Pancreas (tissue), 10 donors: ENCODE results near the gene TSSK2. TPM values are rescaled to one million over a fixed set of nuclear protein-coding genes. Genes with fewer than 3 reads are reported as not detected.
"Not testable (repeated sequence)": the region's sequence is repeated elsewhere in the genome, so short reads cannot be mapped to it uniquely, and the experiment has no call there.

ENCODE experiments used
- ATAC-seq, 4 donors: fragments of 200-7000 bp; cut with Tn5 transposase; one replicate each; pipeline versions ENCODE4 v1.8.0 to v1.9.1; 2020; ENCODE audit warnings: mild to moderate bottlenecking in 4 of 4, moderate library complexity in 4 of 4
- DNase-seq, 6 donors: peaks; one replicate each; pipeline ENCODE4 v3.0.0-alpha.2; 2020
- FAIRE-seq: peaks from 2 replicates; lab custom pipeline; 2012; peaks lifted over from hg19 to GRCh38; lab: Jason Lieb, UNC
- H3K27ac ChIP-seq, 4 donors: fragments of 200-600 bp; sonication (generic); 1 replicate in 3 of 4; 2 replicates in 1 of 4; pipeline versions ENCODE4 v1.5.0 to v1.8.0; 2020
- H3K27me3 ChIP-seq, 4 donors: fragments of 200-600 bp; one replicate each; pipeline ENCODE4 v1.8.0; 2021
- H3K36me3 ChIP-seq, 3 donors: fragments of 200-600 bp; sonication (generic) in 1 of 3; one replicate each; pipeline versions ENCODE4 v1.5.0 to v1.8.0; 2020 to 2021
- H3K4me1 ChIP-seq, 3 donors: fragments of 200-600 bp; one replicate each; pipeline ENCODE4 v1.8.0; 2021
- H3K4me3 ChIP-seq, 4 donors: fragments of 200-600 bp; sonication (generic) in 2 of 4; one replicate each; pipeline versions ENCODE4 v1.5.0 to v1.8.0; 2020 to 2021
- H3K9me3 ChIP-seq, 4 donors: fragments of 200-600 bp; one replicate each; pipeline ENCODE4 v1.8.0; 2021
- WGBS, 2 donors: extraction: QIAGEN DNeasy Blood & Tissue Kit; methylation state at CpG; one replicate each; pipeline ENCODE4 v1.1.7; 2013; 5-methylcytosine and 5-hydroxymethylcytosine counted together
- intact Hi-C, 3 donors: fragments of 100-400 bp; cut with DNase I; formaldehyde crosslinking; loops; one replicate each; pipeline versions ENCODE4 v1.11.1 to v1.14.2; 2022
- polyA plus RNA-seq, 2 donors: library from polyadenylated mRNA; stranded (reverse); fragments of 200-250 nt; gene quantifications; one replicate each; pipeline ENCODE4 v1.2.3, GENCODE V29; 2013
- total RNA-seq, 6 donors: library from RNA; stranded (reverse); fragmentation: NEBNext Ultra II Directional in 4 of 6; extraction: Animal tissue kit (Norgen Biotek cat#: 25700) in 4 of 6; gene quantifications; one replicate each; pipeline versions ENCODE4 v1.2.1 to v1.2.4, GENCODE V29; 2021 to 2023
- TF ChIP-seq, protein P1 (sequence below), 4 donors: fragments of 200-600 bp; sonication (generic) in 3 of 4; IDR thresholded peaks; one replicate each; pipeline versions ENCODE4 v1.5.0 to v1.8.0; 2021; ENCODE audit warnings: antibody characterized with exemption in 4 of 4
- donor health status: healthy with polysubstance abuse.
- donor health status: DM: no; HTN: no; CAD: no; lungs with moderate emphysema.
- donor health status: DM: no; HTN: no; CAD: no.
- donor health status: control.
- donor health status: control.
- donor health status: Bipolar disorder and iron deficiency.
- donor health status: DM: yes; HTN: yes; CAD: no.
- donor health status: DM: no; HTN: no; CAD: no.
- donor health status: DM: no; HTN: no; CAD: no.
- donor health status: DM: yes; HTN: yes; CAD: no.

Gene TSSK2
- total and polyA plus RNA-seq, 8 donors: 0.08 to 0.31 (median 0.18) TPM; not detected in 4

GRCh38 chr22:19152942-19153883 lies 22.1 kb downstream of the TSSK2 start:
- Histone ChIP-seq H3K36me3 (no peaks in the 10 kb centered on the region), H3K4me3 (no peak overlapping the region), H3K9me3 (no peaks in the 10 kb centered on the region), H3K27ac (no peak overlapping the region), H3K4me1 (peaks cover 0 to 3% (median 0%) of the 10 kb centered on the region in 3 donors), H3K27me3 (peaks cover 0 to 24% (median 6%) of the 10 kb centered on the region in 4 donors)
- DNase-seq: peak in 1 of 6 donors; percentile 43
- 39 to 45% methylated on average over 11 of the region's 11 CpGs for WGBS, 2 donors
- FAIRE-seq: no peak
- TF ChIP-seq, protein P1, sequence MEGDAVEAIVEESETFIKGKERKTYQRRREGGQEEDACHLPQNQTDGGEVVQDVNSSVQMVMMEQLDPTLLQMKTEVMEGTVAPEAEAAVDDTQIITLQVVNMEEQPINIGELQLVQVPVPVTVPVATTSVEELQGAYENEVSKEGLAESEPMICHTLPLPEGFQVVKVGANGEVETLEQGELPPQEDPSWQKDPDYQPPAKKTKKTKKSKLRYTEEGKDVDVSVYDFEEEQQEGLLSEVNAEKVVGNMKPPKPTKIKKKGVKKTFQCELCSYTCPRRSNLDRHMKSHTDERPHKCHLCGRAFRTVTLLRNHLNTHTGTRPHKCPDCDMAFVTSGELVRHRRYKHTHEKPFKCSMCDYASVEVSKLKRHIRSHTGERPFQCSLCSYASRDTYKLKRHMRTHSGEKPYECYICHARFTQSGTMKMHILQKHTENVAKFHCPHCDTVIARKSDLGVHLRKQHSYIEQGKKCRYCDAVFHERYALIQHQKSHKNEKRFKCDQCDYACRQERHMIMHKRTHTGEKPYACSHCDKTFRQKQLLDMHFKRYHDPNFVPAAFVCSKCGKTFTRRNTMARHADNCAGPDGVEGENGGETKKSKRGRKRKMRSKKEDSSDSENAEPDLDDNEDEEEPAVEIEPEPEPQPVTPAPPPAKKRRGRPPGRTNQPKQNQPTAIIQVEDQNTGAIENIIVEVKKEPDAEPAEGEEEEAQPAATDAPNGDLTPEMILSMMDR (IDR thresholded peaks at IDR 0.05): no peak
- intact Hi-C loops: no loop called here
- ATAC-seq: no peak

DNA sequence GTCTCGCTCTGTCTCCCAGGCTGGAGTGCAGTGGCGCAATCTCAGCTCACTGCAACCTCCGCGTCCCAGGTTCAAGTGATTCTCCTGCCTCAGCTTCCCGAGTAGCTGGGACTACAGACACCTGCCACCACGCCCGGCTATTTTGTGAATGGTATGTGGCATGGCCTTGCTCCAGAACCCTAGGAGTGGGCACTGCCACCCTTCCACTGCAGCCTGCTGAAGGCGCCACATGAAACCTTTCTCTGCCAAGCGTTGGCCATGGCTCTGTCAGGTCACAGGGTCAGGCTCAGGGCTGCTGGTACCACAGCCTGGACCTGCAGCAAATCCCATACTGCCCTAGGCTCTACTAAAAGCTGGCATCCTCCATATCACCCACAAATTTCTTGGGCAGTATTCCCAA lies 25.0 kb downstream of the TSSK2 start:
- H3K27me3 ChIP-seq, FAIRE-seq, H3K9me3 ChIP-seq: not testable (repeated sequence)

DNA sequence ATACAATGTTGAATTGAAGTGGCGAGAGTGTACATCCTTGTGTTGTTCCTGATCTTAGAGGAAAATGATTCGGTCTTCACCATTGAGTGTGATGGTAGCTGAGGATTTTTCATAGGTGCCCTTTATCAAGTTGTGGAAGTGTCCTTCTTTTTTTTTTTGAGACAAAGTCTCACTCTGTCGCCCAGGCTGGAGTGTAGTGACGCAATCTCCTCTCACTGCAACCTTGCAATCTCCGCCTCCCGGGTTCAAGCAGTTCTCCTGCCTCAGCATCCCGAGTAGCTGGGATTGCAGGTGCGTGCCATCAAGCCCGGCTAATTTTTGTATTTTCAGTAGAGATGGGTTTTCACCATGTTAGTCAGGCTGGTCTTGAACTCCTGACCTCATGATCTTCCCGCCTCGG lies 27.5 kb downstream of the TSSK2 start:
- H3K4me1 ChIP-seq, H3K4me3 ChIP-seq, DNase-seq, H3K27ac ChIP-seq, H3K9me3 ChIP-seq, intact Hi-C loops, ATAC-seq, H3K36me3 ChIP-seq, H3K27me3 ChIP-seq, FAIRE-seq: not testable (repeated sequence)
- 69 to 79% methylated on average over 11 of the region's 11 CpGs for WGBS, 2 donors

More for the DNA sequence above, 25.0 kb downstream of the TSSK2 start:
- H3K4me3 ChIP-seq, ATAC-seq, DNase-seq, H3K27ac ChIP-seq, H3K4me1 ChIP-seq, intact Hi-C loops, H3K36me3 ChIP-seq: not testable (repeated sequence)
- WGBS, 2 donors: 75 to 79% methylated on average over 9 of the region's 9 CpGs

DNA sequence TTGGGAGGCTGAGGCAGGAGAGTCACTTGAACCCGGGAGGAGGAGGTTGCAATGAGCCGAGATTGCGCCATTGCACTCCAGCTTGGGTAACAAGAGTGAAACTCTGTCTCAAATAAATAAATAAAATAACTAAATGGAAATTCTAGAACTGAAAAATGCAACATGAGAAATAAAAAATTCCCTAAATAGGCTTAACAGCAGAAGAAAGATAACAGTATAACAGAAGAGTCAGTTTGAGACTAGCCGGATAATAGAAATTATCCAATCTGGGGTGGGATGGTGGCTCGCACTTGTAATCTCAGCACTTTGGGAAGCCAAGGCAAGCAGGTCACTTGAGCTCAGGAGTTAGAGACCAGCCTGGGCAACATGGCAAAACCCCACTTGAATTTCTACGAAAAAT lies 33.3 kb downstream of the TSSK2 start:
- FAIRE-seq: no peak
- WGBS, 2 donors: 85 to 92% methylated on average over 6 of the region's 6 CpGs
- H3K9me3 ChIP-seq: no peaks in the 10 kb centered on the region
- H3K27me3 ChIP-seq: peaks cover 0 to 13% (median 0%) of the 10 kb centered on the region in 4 donors
- H3K36me3 ChIP-seq: no peaks in the 10 kb centered on the region
- TF ChIP-seq, protein P1 (IDR thresholded peaks at IDR 0.05): no peak
- H3K27ac ChIP-seq: no peak overlapping the region
- intact Hi-C loops: no loop called here
- no peak for ATAC-seq
- no peak overlapping the region for H3K4me3 ChIP-seq
- H3K4me1 ChIP-seq: no peaks in the 10 kb centered on the region
- DNase-seq: no peak

DNA sequence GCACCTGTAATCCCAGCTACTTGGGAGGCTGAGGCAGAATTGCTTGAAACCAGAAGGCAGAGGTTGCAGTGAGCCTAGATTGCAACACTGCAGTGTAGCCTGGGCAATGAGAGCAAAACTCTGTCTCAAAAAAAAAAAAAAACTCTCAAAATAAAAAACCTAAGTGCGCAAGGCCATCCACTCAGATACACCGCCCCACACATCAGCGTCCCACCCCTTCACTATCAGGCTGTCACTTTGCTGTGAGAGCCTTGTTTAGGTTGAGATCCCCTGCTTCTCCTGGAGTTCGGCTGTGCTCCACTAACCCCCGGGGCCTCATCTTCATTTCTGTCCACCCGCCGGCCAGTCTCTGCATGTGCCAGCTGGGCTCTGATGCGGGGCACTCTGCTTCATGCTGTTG lies 35.3 kb downstream of the TSSK2 start:
- Histone ChIP-seq H3K4me3 (no peak overlapping the region), H3K9me3 (no peaks in the 10 kb centered on the region), H3K27ac (no peak overlapping the region), H3K4me1 (peaks cover 0 to 6% (median 5%) of the 10 kb centered on the region in 3 donors), H3K27me3 (peaks cover 0 to 13% (median 2%) of the 10 kb centered on the region in 4 donors), H3K36me3 (no peaks in the 10 kb centered on the region)
- TF ChIP-seq, protein P1 (IDR thresholded peaks at IDR 0.05): no peak
- intact Hi-C loops: no loop called here
- ATAC-seq (no peak), DNase-seq (no peak), FAIRE-seq (no peak)
- WGBS, 2 donors: 64 to 68% methylated on average over 8 of the region's 8 CpGs
